Measurements from ENCODE around the gene COX6A1.

DNA sequence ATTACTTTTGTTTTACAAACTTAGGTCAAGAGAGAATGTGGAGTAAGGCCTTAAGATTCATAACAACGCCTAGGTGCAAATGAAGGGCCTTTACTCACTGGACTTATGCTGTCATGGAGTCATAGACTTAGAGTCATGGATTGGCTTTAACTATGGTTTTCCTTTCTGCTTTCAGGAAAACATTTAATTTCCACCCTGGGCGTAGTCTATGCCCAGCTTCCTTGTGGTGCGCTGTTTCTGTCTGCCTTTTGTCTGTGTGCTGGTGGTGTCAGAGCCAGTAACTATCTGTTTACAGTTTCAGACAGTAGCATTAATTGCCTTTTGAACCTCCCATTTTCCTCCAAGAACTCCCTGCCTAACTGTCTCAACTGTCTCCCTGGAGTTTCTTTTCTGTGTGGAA is 31.8 kb upstream of the COX6A1 start:
- TF ChIP-seq CTCF (IDR thresholded peaks at IDR 0.05) (no peak), POLR2A (IDR thresholded peaks at IDR 0.05) (no peak)
